Limb (tissue), 2 donors: ENCODE results near the gene INAFM2.
A peak's percentile ranks its signal among the peaks of the same experiment; 100 is the strongest.

ENCODE experiments used
- DNase-seq, 2 donors: peaks; one replicate each; pipeline ENCODE4 v3.0.0-alpha.2; 2016; ENCODE audit errors: extremely low spot score in 2 of 2

The INAFM2 gene

GRCh38 chr15:40323239-40323952 lies at the start of gene INAFM2:
TSS of gene INAFM2 (plus strand) at chr15:40323692. CDS start at chr15:40324056, 364 bp downstream.
- DNase-seq: peak; percentile 92 to 95

GRCh38 chr15:40274350-40275274 lies 48.9 kb upstream of the INAFM2 start:
- peak; percentile 77 to 85 for DNase-seq

- DNase-seq: no peak
Observed at GRCh38 chr15:40275523-40275922, 48.0 kb upstream of the INAFM2 start.

GRCh38 chr15:40275954-40276353 lies 47.5 kb upstream of the INAFM2 start:
- no peak for DNase-seq

GRCh38 chr15:40276927-40277326 lies 46.6 kb upstream of the INAFM2 start:
- no peak for DNase-seq

- no peak for DNase-seq
Observed at GRCh38 chr15:40277471-40277870, 46.0 kb upstream of the INAFM2 start.

GRCh38 chr15:40278026-40278425 lies 45.5 kb upstream of the INAFM2 start:
- no peak for DNase-seq

- DNase-seq: peak; percentile 39 to 88
Observed at GRCh38 chr15:40279437-40280141, 43.9 kb upstream of the INAFM2 start.

GRCh38 chr15:40280260-40281056 lies 43.0 kb upstream of the INAFM2 start:
- no peak for DNase-seq

GRCh38 chr15:40281057-40281800 lies 42.3 kb upstream of the INAFM2 start:
- DNase-seq: no peak

- DNase-seq: no peak
Observed at GRCh38 chr15:40281801-40282146, 41.7 kb upstream of the INAFM2 start.

GRCh38 chr15:40282147-40282868 lies 41.2 kb upstream of the INAFM2 start:
- DNase-seq: peak in 1 of 2 donors; percentile 60

GRCh38 chr15:40282869-40283614 lies 40.5 kb upstream of the INAFM2 start, which contains the start of gene ANKRD63:
TSS of gene ANKRD63 (minus strand) at chr15:40283064. CDS start at chr15:40282586, 478 bp downstream.
- peak in 1 of 2 donors; percentile 65 for DNase-seq

- DNase-seq: no peak
Observed at GRCh38 chr15:40283615-40284300, 39.7 kb upstream of the INAFM2 start.

- no peak for DNase-seq
Observed at GRCh38 chr15:40285151-40285550, 38.3 kb upstream of the INAFM2 start.

- DNase-seq: no peak
Observed at GRCh38 chr15:40285554-40286011, 37.9 kb upstream of the INAFM2 start.

- DNase-seq: no peak
Observed at GRCh38 chr15:40286061-40286532, 37.4 kb upstream of the INAFM2 start.

- no peak for DNase-seq
Observed at GRCh38 chr15:40286794-40287193, 36.7 kb upstream of the INAFM2 start.
